ENCODE results near the gene LRIG1.

GRCh38 chr3:66407611-66408218 is 93.1 kb downstream of the LRIG1 start:
- TF ChIP-seq CTCF (IDR thresholded peaks at IDR 0.05) (peak; percentile 56 to 91 (median 85)), POLR2A (IDR thresholded peaks at IDR 0.05) (no peak)
